ENCODE data around the gene PTPN14.

The PTPN14 gene

GRCh38 chr1:214354440-214355148 lies 196.8 kb downstream of the PTPN14 start:
- DNase-seq, result no peak

GRCh38 chr1:214352838-214353237 lies 198.6 kb downstream of the PTPN14 start:
- no peak for DNase-seq

- DNase-seq, result no peak
Measured at GRCh38 chr1:214351551-214352277, 199.7 kb downstream of the PTPN14 start.

GRCh38 chr1:214349781-214350180 lies 201.6 kb downstream of the PTPN14 start:
- DNase-seq, result no peak

- no peak for DNase-seq
Measured at GRCh38 chr1:214349008-214349407, 202.4 kb downstream of the PTPN14 start.

- DNase-seq, result no peak
Measured at GRCh38 chr1:214344897-214345296, 206.5 kb downstream of the PTPN14 start.

GRCh38 chr1:214342525-214342924 lies 208.9 kb downstream of the PTPN14 start:
- no peak for DNase-seq

- DNase-seq, result no peak
Measured at GRCh38 chr1:214341932-214342331, 209.5 kb downstream of the PTPN14 start.

- DNase-seq, result no peak
Measured at GRCh38 chr1:214341459-214341858, 209.9 kb downstream of the PTPN14 start.

GRCh38 chr1:214338212-214338611 lies 213.2 kb downstream of the PTPN14 start:
- DNase-seq, result no peak

GRCh38 chr1:214337511-214337910 lies 213.9 kb downstream of the PTPN14 start:
- no peak for DNase-seq

- DNase-seq, result no peak
Measured at GRCh38 chr1:214337015-214337414, 214.4 kb downstream of the PTPN14 start.

- no peak for DNase-seq
Measured at GRCh38 chr1:214335567-214335966, 215.8 kb downstream of the PTPN14 start.

- DNase-seq, result no peak
Measured at GRCh38 chr1:214332946-214333798, 218.2 kb downstream of the PTPN14 start.

GRCh38 chr1:214331827-214332423 lies 219.5 kb downstream of the PTPN14 start:
- no peak for DNase-seq

- no peak for DNase-seq
Measured at GRCh38 chr1:214331180-214331579, 220.2 kb downstream of the PTPN14 start.

- DNase-seq, result no peak
Measured at GRCh38 chr1:214330715-214331114, 220.7 kb downstream of the PTPN14 start.

GRCh38 chr1:214330222-214330621 lies 221.2 kb downstream of the PTPN14 start:
- DNase-seq, result no peak

- no peak for DNase-seq
Measured at GRCh38 chr1:214329470-214330220, 221.8 kb downstream of the PTPN14 start.

- no peak for DNase-seq
Measured at GRCh38 chr1:214328770-214329469, 222.5 kb downstream of the PTPN14 start.

- no peak for DNase-seq
Measured at GRCh38 chr1:214327514-214327913, 223.9 kb downstream of the PTPN14 start.

- DNase-seq, result no peak
Measured at GRCh38 chr1:214326406-214326805, 225.0 kb downstream of the PTPN14 start.
